Measurements from ENCODE around the gene TGFB2.

TGFB2 gene

GRCh38 chr1:218467101-218468072 is 122.3 kb downstream of the TGFB2 start:
- TF ChIP-seq GATA1 (IDR thresholded peaks at IDR 0.05; ENCODE audit: low read depth, low read length) (no peak), POLR2A (IDR thresholded peaks at IDR 0.05; ENCODE audit: low read length) (no peak)
- DNase-seq = no peak

DNA sequence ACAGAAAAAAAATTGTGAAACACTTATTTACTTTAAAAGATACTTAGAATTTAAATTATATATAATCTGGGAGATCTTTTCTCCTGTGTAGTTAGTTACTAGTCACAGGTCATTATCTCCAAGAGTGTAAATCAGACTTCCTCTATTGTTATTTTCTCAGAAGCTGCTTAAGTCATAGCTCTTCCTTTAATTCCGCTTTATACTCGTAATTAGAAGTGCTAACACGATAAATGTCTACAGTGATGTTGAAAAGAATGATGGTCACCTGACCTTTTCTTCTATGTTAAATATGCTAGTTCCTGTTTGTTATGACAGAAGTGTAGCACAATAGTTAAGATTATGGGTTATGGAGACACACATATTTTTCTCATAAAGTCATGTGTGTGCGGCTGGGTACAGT is 123.6 kb downstream of the TGFB2 start:
- no peak for TF ChIP-seq GATA1 (IDR thresholded peaks at IDR 0.05; ENCODE audit: low read depth, low read length)
- DNase-seq = no peak

- no peak for DNase-seq
- TF ChIP-seq POLR2A (IDR thresholded peaks at IDR 0.05; ENCODE audit: low read length) = no peak
- no peak for TF ChIP-seq GATA1 (IDR thresholded peaks at IDR 0.05; ENCODE audit: low read depth, low read length)
These were observed 127.7 kb downstream of the TGFB2 start for GRCh38 chr1:218472885-218473284.

DNA sequence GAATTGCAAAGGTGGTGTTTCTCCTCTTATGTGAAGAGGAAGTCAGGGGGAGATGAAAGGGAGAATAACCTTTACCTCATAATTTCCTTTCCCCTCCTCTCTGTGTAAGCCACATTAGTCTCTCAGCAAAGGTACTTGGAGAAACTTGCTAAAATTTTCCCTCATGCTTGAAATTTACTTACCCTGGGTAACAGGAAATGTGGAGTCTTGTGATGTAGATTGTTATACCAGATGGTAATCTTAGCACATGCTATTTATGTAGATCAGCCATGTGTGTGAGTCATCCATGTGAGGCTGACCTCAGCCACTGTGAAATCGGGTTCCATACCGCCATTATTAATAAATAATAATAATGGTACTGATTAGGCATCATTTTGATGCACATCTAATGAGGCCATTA is 128.4 kb downstream of the TGFB2 start:
- no peak for TF ChIP-seq GATA1 (IDR thresholded peaks at IDR 0.05; ENCODE audit: low read depth, low read length)
- TF ChIP-seq POLR2A (IDR thresholded peaks at IDR 0.05; ENCODE audit: low read length) = no peak
- no peak for DNase-seq

GRCh38 chr1:218474128-218474527 is 129.0 kb downstream of the TGFB2 start:
- no peak for TF ChIP-seq POLR2A (IDR thresholded peaks at IDR 0.05; ENCODE audit: low read length)
- no peak for TF ChIP-seq GATA1 (IDR thresholded peaks at IDR 0.05; ENCODE audit: low read depth, low read length)
- no peak for DNase-seq

- TF ChIP-seq GATA1 (IDR thresholded peaks at IDR 0.05; ENCODE audit: low read depth, low read length) (no peak), POLR2A (IDR thresholded peaks at IDR 0.05; ENCODE audit: low read length) (no peak)
- no peak for DNase-seq
These were observed 130.1 kb downstream of the TGFB2 start for GRCh38 chr1:218475275-218475674.

DNA sequence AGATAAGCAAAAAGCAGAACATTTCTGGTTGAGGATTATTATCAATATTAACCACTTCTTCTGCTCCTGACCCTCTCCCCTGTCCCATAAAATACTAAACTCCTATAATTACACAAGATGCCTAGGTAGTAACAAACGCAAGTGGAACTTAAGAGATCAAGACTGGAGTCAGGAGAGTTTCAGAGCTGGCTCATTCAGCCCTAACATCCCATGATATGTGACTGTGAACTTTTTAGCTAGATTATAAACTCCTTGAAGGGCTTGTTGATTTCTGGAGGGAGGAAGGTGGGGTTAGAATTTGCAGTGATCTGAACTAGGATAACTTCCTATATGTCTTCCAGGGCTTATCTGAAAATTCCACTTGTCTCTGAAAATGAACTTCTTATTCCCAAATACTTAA is 130.6 kb downstream of the TGFB2 start:
- TF ChIP-seq POLR2A (IDR thresholded peaks at IDR 0.05; ENCODE audit: low read length) (no peak), GATA1 (IDR thresholded peaks at IDR 0.05; ENCODE audit: low read depth, low read length) (no peak)

GRCh38 chr1:218476385-218476784 is 131.2 kb downstream of the TGFB2 start:
- TF ChIP-seq POLR2A (IDR thresholded peaks at IDR 0.05; ENCODE audit: low read length) = no peak
- TF ChIP-seq GATA1 (IDR thresholded peaks at IDR 0.05; ENCODE audit: low read depth, low read length) = no peak
- no peak for DNase-seq

More for the DNA sequence above, 130.6 kb downstream of the TGFB2 start:
- DNase-seq = no peak

DNA sequence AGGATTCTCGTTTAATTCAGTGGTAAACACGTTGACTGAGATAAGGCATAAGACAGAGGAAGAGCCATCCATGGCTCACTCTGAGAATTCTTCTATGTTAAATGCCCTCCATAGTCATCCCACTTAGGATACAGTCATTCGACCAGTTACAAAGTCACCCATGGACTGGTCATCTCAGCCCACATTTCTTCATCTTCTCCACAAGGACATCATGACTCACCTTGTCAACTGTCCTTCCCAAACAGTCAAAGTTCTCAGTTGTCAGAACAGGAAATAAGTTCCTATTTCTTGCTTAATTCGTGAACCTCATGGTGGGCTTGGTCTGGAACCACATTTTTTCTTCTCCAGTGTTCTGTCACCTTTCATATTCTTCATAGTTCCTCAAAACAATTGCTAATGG is 133.2 kb downstream of the TGFB2 start:
- DNase-seq = no peak
- no peak for TF ChIP-seq GATA1 (IDR thresholded peaks at IDR 0.05; ENCODE audit: low read depth, low read length)
- TF ChIP-seq POLR2A (IDR thresholded peaks at IDR 0.05; ENCODE audit: low read length) = no peak

- DNase-seq = no peak
- TF ChIP-seq GATA1 (IDR thresholded peaks at IDR 0.05; ENCODE audit: low read depth, low read length) (no peak), POLR2A (IDR thresholded peaks at IDR 0.05; ENCODE audit: low read length) (no peak)
These were observed 134.4 kb downstream of the TGFB2 start for GRCh38 chr1:218479436-218480115.

- no peak for DNase-seq
- no peak for TF ChIP-seq GATA1 (IDR thresholded peaks at IDR 0.05; ENCODE audit: low read depth, low read length)
- TF ChIP-seq POLR2A (IDR thresholded peaks at IDR 0.05; ENCODE audit: low read length) = no peak
These were observed 135.0 kb downstream of the TGFB2 start for GRCh38 chr1:218480137-218480536.

DNA sequence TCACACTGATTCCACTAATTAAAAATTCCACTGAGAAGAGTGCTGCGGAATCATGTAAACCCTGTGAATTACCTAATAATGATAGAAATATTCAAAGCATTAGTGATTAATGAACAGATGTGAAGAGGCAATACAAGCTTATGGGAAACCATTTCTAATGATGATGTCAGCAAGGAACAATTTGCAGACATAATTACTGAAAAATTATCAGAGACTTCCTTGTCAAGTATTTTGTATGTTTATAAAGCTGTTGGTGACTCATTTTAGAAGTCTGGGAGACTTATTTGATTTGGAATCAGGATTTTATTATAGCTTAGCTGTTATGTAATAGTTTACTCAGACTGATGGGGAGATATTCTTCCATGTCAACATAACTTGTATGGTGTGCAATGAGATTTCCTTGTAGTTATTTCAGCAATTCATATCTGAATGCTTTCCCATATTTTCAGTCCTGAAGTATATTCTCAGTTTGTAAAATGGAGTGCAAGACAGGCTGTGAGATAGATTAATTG is 135.5 kb downstream of the TGFB2 start:
- DNase-seq = no peak
- no peak for TF ChIP-seq GATA1 (IDR thresholded peaks at IDR 0.05; ENCODE audit: low read depth, low read length)
- no peak for TF ChIP-seq POLR2A (IDR thresholded peaks at IDR 0.05; ENCODE audit: low read length)

DNA sequence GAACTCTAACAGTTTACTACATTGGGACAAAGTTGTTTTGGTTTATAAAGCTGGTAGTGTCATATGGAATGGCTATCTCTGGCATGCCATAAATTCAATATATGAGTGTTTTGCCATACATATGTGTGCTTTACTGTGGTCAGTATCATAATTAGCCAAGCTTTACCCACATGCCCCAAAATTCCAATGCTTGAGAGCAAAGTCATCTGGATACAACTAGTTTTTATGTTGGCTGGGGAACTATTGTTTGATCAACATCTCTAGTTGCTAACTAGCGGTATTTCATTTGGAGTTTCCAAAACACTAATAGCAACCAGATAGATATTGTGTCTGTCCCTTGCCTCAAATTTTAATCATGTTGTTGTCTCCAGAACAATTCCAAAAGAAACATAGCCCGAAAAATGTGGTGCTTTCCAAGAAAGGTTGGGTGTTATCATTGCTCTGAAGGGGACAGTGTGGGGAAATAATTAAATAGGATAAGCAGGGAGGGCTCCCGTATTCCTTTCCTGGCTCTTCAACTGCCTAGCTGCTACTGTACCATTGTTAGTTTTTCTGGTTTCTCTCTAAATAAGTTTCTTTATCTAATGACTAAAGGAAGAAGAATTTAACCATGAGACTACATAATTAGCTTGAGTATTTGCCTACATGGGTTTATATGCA is 136.1 kb downstream of the TGFB2 start:
- TF ChIP-seq POLR2A (IDR thresholded peaks at IDR 0.05; ENCODE audit: low read length) (no peak), GATA1 (IDR thresholded peaks at IDR 0.05; ENCODE audit: low read depth, low read length) (no peak)

GRCh38 chr1:218482683-218483082 is 137.5 kb downstream of the TGFB2 start:
- DNase-seq = no peak
- TF ChIP-seq POLR2A (IDR thresholded peaks at IDR 0.05; ENCODE audit: low read length) (no peak), GATA1 (IDR thresholded peaks at IDR 0.05; ENCODE audit: low read depth, low read length) (no peak)

More for the DNA sequence above, 136.1 kb downstream of the TGFB2 start:
- no peak for DNase-seq

Measured in erythroblast (primary cell).